Ascending aorta (tissue), 2 donors: ENCODE data around the gene TRIM47. TPM values are rescaled to one million over a fixed set of nuclear protein-coding genes. Genes with fewer than 3 reads are reported as not detected.
A peak's percentile ranks its signal among the peaks of the same experiment; 100 is the strongest.

Source experiments
- DNase-seq, 2 donors: peaks; one replicate each; pipeline ENCODE4 v3.0.0-alpha.2; 2019; ENCODE audit warnings: low spot score in 2 of 2
- H3K27ac ChIP-seq, 2 donors: fragments of 200-600 bp; sonication (generic); one replicate each; pipeline ENCODE4 v1.5.1; 2016 to 2017; ENCODE audit warnings: mild to moderate bottlenecking in 1 of 2
- H3K27me3 ChIP-seq: fragments of 200-600 bp; sonication (generic); one replicate; pipeline ENCODE4 v1.5.1; 2017
- H3K36me3 ChIP-seq, 2 donors: fragments of 200-600 bp; sonication (generic); one replicate each; pipeline ENCODE4 v1.5.1; 2016
- H3K4me1 ChIP-seq, 2 donors: fragments of 200-600 bp; sonication (generic); one replicate each; pipeline ENCODE4 v1.5.1; 2016 to 2017; ENCODE audit warnings: mild to moderate bottlenecking in 1 of 2
- H3K4me3 ChIP-seq, 2 donors: fragments of 200-600 bp; sonication (generic); one replicate each; pipeline ENCODE4 v1.5.1; 2016 to 2017; ENCODE audit warnings: mild to moderate bottlenecking in 1 of 2
- H3K9me3 ChIP-seq, 2 donors: fragments of 200-600 bp; sonication (generic); one replicate each; pipeline ENCODE4 v1.5.1; 2016
- CTCF ChIP-seq, 3 experiments: fragments of 200-600 bp in 2 of 3; fragments of 450-650 bp in 1 of 3; sonication (generic) in 2 of 3; IDR thresholded peaks; one replicate each; pipeline ENCODE4 v1.5.1; 2016 to 2019; ENCODE audit warnings: antibody characterized with exemption in 3 of 3, mild to moderate bottlenecking in 1 of 3, moderate library complexity in 1 of 3
- intact Hi-C: fragments of 100-400 bp; cut with DNase I; formaldehyde crosslinking; loops from one replicate; pipeline ENCODE4 v1.15.1; 2023
- total RNA-seq: library from RNA; depleted of rRNA; stranded (reverse); fragments of >200 nt; gene quantifications from one replicate; pipeline ENCODE4 v1.1.0, GENCODE V29; 2016

The TRIM47 gene
- total RNA-seq, 1 donor from 2014 or later, result 132 TPM

GRCh38 chr17:75875940-75876189 is 2.5 kb downstream of the TRIM47 start:
- intact Hi-C loops, result loop anchor here (2.0 to 10.0 kb wide), 2 partner anchors 29 to 211 kb away; partner anchors contain the start of genes MRPL38, RECQL5 and SAP30BP
- no peak for DNase-seq
- H3K9me3 ChIP-seq, result no peaks in the 10 kb centered on the region
- H3K27me3 ChIP-seq, result no peaks in the 10 kb centered on the region
- peak overlapping the region; percentile 96 to 99 for H3K27ac ChIP-seq
- peaks cover 38 to 59% of the 10 kb centered on the region in 2 donors for H3K4me1 ChIP-seq
- no peak for TF ChIP-seq CTCF (IDR thresholded peaks at IDR 0.05)
- H3K4me3 ChIP-seq, result peak overlapping the region; percentile 85 to 96
- H3K36me3 ChIP-seq, result peaks cover 13% of the 10 kb centered on the region in 2 donors

GRCh38 chr17:75875182-75875939 is 3.0 kb downstream of the TRIM47 start:
- Histone ChIP-seq H3K27me3 (no peaks in the 10 kb centered on the region), H3K4me1 (peaks cover 41 to 62% of the 10 kb centered on the region in 2 donors), H3K36me3 (peaks cover 13% of the 10 kb centered on the region in 2 donors), H3K4me3 (peak overlapping the region; percentile 85 to 96), H3K27ac (peak overlapping the region; percentile 96 to 99), H3K9me3 (no peaks in the 10 kb centered on the region)
- DNase-seq, result peak in 1 of 2 donors; percentile 85
- no peak for TF ChIP-seq CTCF (IDR thresholded peaks at IDR 0.05)
- intact Hi-C loops, result loop anchor here (10.0 kb wide), 1 partner anchor 211 kb away; the partner anchor contains the start of genes RECQL5 and SAP30BP

GRCh38 chr17:75874323-75875181 is 3.8 kb downstream of the TRIM47 start:
- DNase-seq, result no peak
- peaks cover 13% of the 10 kb centered on the region in 2 donors for H3K36me3 ChIP-seq
- no peaks in the 10 kb centered on the region for H3K9me3 ChIP-seq
- H3K27ac ChIP-seq, result peak overlapping the region; percentile 96 to 99
- peaks cover 47 to 70% of the 10 kb centered on the region in 2 donors for H3K4me1 ChIP-seq
- H3K4me3 ChIP-seq, result peak overlapping the region in 1 of 2 donors; percentile 85
- H3K27me3 ChIP-seq, result no peaks in the 10 kb centered on the region
- TF ChIP-seq CTCF (IDR thresholded peaks at IDR 0.05), result no peak
- intact Hi-C loops, result loop anchor here (10.0 kb wide), 1 partner anchor 210 kb away; the partner anchor contains the start of genes RECQL5 and SAP30BP

GRCh38 chr17:75873587-75874322 is 4.6 kb downstream of the TRIM47 start:
- H3K4me1 ChIP-seq, result peaks cover 52 to 74% of the 10 kb centered on the region in 2 donors
- H3K9me3 ChIP-seq, result no peaks in the 10 kb centered on the region
- no peaks in the 10 kb centered on the region for H3K27me3 ChIP-seq
- no peak for TF ChIP-seq CTCF (IDR thresholded peaks at IDR 0.05)
- H3K27ac ChIP-seq, result peak overlapping the region; percentile 96 to 99
- DNase-seq, result peak in 1 of 2 donors; percentile 78
- intact Hi-C loops, result loop anchor here (10.0 kb wide), 1 partner anchor 209 kb away; the partner anchor contains the start of genes RECQL5 and SAP30BP
- peak overlapping the region in 1 of 2 donors; percentile 85 for H3K4me3 ChIP-seq
- peaks cover 13% of the 10 kb centered on the region in 2 donors for H3K36me3 ChIP-seq
